HG03064 (cell line): ENCODE results near the gene WBP2.
"Not testable (repeated sequence)": the region's sequence is repeated elsewhere in the genome, so short reads cannot be mapped to it uniquely, and the experiment has no call there.

Experiments
- ATAC-seq: cut with Tn5 transposase; IDR thresholded peaks from one replicate; pipeline ENCODE4 v1.9.1; 2021; ENCODE audit warnings: low read depth; ENCODE audit not compliant: unreplicated experiment

WBP2 gene

DNA sequence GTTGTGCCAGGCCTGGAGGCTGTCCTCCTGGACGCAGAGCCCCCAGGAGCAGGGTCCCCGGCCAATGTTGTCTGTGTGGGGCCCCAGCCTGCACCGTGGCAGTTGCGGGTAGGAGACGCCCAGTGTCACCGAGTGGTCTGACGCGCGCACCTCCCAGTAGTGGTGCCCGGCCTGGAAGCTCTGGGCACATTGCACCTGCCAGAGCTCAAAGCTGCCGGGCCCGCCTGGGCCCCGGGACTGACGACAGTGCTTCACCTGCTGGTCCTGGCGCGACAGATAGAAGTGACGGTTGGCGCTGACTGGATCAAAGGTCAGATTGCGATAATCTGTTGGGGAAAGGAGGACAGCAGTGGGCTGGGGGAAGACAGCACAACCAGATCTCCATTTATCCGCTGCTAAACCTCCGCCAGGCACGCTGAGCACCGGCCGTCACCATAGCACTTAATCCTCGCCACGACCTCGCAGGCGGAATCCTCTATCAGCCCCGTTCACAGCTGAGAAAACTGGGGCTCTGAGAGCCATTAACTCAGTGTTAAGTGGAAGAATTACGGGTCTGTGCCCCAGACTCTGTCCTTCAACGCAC, 36.0 kb upstream of the WBP2 start:
- no peak for ATAC-seq

DNA sequence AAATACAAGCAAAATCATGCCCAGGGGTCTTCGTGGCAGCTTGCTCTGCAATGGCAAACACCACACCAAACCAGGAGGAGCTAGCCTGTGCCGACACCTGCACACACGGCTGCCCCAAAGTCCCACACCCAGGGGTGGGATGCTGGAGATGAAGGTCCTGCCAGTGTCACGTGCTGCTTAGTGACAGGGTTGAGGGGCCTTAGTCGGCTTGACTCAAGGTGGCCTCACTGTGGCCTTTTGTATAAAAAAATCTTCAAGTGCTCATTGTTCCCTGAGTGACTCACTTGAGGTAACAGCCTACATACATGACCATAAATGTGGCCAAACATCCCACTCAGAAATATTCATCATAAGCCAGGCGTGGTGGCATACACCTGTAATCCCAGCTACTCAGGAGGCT, 34.3 kb upstream of the WBP2 start:
- ATAC-seq, result no peak

GRCh38 chr17:75888484-75888883, 33.3 kb upstream of the WBP2 start:
- ATAC-seq, result no peak

DNA sequence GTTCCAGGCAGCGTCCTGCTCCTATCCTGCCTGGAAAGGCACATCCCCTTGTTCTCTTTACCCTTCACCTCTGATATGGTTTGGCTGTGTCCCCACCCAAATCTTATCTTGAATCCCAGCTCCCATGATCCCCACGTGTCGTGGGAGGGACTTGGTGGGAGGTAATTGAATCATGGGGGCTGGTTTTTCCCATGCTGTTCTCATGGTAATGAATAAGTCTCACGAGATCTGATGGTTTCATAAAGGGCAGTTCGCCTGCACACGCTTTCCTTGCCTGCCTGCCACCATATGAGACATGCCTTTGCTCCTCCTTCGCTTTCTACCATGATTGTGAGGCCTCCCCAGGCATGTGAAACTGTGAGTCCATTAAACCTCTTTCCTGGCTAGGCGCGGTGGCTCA, 30.7 kb upstream of the WBP2 start:
- ATAC-seq, result not testable (repeated sequence)

GRCh38 chr17:75885431-75885830, 30.3 kb upstream of the WBP2 start:
- ATAC-seq, result no peak

DNA sequence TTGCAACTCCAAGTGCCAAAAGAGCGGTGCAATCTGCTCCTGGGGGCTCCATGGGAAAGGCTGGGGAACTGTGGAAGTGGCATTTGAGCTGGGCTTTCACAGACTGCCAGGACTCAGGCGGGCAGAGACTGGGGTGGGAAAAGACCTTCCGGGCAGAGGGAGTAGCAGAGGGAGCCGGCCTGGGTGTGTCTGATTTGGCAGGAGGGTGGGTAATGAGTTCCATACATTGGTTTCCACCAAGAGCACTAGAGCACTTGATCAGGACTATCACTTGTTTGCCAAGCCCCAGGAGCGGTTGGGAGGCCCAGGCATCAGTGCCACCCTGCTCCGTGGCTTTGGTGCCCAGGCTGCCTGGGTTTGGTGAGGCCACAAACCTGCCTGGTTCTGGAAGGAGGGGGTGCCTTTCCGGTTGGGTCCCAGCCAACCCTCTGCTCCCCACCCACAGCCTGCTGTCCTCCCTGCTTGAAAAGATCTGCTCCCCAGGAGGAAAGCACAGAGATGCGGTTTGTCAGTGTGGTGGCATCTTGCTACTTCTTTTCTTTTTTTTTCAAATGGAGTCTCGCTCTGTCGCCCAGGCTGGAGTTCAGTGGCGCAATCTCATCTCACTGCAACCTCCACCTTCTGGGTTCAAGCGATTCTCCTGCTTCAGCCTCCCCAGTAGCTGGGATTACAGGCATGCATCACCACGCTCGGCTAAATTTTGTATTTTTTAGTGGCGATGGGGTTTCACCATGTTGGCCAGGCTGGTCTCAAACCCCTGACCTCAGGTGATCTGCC, 26.7 kb upstream of the WBP2 start:
- ATAC-seq, result no peak

GRCh38 chr17:75880266-75880665, 25.1 kb upstream of the WBP2 start:
- ATAC-seq, result no peak

GRCh38 chr17:75878174-75878998, 23.3 kb upstream of the WBP2 start, which contains the start of gene TRIM47:
TRIM47 (minus strand) TSS chr17:75878581; CDS start chr17:75878548, 33 bp downstream.
- ATAC-seq, result no peak

DNA sequence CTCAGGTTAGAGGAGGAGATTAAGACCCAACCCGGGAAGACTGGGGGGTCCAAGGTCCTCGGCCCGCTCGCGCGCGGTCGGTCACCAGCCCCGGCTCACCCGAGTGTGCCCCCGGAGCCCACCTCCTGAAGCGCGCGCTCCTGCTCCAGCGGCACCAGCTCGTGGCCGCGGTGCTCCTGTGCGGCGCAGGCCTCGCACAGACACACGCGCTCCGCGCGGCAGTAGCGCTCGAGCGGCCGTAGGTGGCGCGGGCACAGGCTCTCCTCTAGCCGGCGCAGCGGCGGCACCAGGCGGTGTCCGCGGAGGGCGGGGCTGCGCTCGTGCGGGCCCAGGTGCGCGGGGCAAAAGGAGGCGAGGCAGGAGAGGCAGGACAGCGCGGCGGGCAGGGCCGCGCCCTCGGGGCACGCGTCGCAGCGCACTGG, 22.6 kb upstream of the WBP2 start:
- no peak for ATAC-seq

GRCh38 chr17:75876938-75877751, 22.0 kb upstream of the WBP2 start:
- no peak for ATAC-seq

DNA sequence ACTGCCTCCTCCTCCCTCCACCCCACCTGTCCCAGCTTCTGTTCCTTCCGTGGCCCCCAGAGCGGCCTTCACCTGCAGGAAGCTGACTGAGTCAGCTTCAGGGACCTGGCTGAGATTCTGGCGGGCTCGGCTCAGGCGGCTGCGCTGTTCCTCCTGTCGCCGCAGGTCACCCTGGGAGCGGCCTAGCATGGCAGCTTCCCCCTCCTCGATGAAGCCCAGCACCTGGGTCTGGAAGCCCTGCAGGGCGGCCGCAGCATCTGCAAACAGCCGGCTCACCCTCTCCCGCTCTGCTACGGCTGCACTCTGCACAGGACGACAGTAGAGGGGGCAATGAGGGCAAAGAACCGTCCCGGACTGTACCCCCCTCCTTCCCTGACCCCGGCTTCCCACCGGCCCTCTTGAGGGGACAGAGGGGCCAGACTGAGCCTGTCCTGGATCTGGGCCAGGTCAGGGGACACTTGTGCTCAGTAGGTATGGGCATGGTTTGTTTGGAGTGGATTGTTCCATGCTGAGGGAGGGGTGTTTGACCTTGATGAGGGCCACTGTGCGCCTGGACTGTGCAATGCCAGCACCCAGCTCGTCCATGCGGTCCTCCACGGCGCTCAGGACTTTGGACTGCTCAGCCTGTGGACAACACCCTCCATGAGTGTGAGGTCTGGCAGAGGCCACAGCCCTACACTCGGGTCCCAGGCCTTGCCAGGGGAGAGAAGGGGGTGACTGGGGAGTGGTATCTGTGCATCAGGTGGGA, 21.2 kb upstream of the WBP2 start:
- ATAC-seq, result no peak

GRCh38 chr17:75875940-75876189, 20.7 kb upstream of the WBP2 start:
- no peak for ATAC-seq

DNA sequence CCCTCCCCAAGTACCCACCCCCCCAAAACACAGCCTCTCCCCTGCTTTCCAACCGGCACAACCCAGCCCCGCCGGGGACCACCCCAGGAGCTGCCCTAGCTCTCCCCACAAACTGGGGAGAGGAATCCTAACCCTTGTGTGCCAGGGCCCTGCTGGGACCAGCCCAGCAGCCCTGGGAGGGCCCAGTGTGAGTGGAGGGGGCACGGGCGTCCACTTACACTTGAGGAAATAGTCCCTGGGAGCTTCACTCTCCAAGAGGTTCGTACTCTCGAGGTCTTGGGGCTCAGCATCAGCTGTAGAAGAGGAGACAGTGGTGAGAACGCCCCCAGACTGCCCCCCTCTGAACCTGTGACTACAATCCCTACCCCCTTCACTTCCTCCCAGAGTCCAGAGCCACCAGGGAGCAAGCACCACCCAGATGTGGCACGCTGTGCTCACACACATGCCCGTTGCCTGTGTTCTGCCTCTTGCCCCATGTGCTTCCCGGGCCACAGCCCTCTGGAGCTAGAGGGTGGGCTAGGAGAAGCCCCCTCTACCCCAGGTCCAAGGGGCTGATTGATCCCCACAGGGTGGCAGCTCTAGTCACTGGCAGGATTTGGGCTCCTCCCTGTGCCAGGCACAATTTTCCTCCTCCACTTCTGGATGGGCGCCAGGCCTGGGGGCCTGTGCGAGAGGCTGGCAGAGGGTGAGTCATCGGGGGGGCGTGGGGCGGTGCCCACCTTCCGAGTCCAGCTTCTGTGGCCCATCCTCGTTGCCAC, 20.2 kb upstream of the WBP2 start:
- no peak for ATAC-seq

DNA sequence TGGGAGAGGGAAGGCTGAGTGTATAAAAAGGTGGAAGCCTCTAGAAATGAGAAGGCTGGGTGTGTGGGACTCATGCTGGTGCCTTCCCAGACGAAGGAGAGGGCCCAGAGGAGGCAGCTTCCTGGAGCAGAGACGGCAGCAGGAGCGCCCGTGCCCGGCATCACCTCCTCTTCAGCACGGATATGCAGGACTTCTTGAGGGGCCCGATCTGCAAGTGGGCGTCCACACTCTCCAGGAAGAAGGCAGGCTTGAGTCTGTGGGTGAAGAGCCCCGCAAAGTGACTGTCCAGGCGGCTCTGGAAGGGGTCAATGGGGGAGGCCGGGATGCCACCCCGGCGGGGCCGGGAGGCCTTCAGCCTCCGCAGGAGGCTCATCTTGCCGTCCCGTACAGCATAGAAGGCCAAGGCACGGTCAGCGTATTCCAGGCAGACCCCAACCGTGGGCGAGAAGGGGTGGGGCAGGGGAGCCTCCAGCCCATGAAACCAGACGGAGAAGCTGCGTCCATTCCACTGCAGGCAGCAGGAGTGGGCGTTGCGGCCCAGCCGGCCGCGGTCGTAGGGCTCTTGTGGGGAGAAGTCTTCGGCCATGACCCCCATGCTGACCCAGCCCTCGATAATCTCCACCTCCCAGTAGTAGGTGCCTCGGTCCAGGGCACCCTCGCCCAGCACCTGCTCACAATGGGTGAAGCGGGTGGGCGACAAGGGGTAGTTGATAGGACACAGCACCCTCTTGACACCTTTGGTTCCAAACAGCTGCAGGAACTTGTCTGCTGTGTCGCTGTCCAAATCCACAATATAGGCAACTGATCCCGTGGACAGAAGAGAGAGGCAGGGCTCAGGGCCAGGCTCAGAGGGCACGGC, 19.4 kb upstream of the WBP2 start:
- no peak for ATAC-seq

DNA sequence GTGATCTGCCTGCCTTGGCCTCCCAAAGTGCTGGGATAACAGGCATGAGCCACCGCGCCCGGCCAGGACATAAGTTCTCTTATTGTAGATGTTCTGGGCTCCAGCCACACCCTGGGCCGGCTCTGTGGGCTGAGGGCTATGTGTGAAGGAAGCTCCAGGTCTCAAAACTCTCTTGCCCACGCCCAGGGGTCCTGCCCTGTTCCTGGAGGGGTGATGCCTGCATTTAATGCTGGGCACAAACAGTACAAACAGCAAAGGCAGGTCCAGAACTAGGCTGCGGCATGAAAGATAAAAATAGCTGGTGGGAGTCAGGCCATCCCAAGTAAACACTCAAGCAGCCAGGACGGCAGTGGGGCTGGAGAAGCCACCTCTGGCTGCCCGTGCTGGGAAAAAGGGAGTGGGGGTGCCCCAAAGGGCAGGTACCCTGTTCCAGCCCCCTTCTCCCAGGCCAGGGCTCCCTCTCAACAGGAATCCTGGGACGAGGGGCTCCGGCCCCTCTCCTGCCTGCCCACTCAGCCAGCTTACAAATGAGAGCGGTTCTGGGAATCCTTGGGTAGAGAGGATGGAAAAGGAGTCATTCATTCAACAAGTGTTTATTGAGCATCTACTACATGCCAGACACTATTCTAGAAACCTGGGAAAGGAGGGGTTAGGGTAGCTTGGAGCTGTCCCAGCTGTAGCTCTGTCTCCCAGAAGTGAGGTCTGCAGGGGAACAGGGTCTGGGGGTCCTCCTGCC, 18.6 kb upstream of the WBP2 start:
- no peak for ATAC-seq

- ATAC-seq, result no peak
Measured at GRCh38 chr17:75872434-75873351, 17.6 kb upstream of the WBP2 start.

- ATAC-seq, result not testable (repeated sequence)
Measured at GRCh38 chr17:75870228-75870627, 15.1 kb upstream of the WBP2 start.
